ENCODE results near the gene CEMIP. TPM values are rescaled to one million over a fixed set of nuclear protein-coding genes. Genes with fewer than 3 reads are reported as not detected.

Gene CEMIP
- total RNA-seq, 1 donor from 2014 or later = not detected

DNA sequence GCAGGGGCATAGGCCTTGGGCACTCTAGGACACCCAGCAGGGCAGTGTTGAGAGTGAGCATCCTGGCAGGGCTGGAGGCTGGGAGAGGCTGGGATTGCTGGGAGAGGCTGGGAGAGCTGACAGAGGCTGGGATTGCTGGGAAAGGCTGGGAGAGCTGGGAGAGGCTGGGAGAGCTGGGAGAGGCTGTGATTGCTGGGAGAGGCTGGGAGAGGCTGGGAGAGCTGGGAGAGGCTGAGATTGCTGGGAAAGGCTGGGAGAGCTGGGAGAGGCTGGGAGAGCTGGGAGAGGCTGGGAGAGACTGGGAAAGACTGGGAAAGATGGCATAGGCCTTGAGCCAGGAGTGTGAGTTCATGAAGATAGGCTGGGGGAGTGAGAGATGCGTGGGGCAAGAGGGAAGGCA is 132.7 kb downstream of the CEMIP start:
- Histone ChIP-seq H3K4me3 (no peak overlapping the region), H3K27ac (no peak overlapping the region), H3K4me2 (no peak overlapping the region), H3K27me3 (no peaks in the 10 kb centered on the region), H3F3A (ENCODE audit: low read depth) (no peaks in the 10 kb centered on the region), H2AFZ (replicated peaks) (no peak overlapping the region), H3K79me2 (ENCODE audit: low read depth) (no peaks in the 10 kb centered on the region), H3K9me3 (ENCODE audit: low read depth) (no peaks in the 10 kb centered on the region), H3K36me3 (no peaks in the 10 kb centered on the region), H3K4me1 (no peaks in the 10 kb centered on the region), H4K20me1 (ENCODE audit: low read depth) (no peaks in the 10 kb centered on the region), H3K9ac (no peak overlapping the region)
- Mint-ChIP-seq H3K9me3 (peaks cover 5% of the 10 kb centered on the region), H3K27ac (peak overlapping the region; percentile 21), H3K4me3 (no peak overlapping the region), H3K4me1 (no peaks in the 10 kb centered on the region), H3K27me3 (ENCODE audit: insufficient read depth, low read depth) (peaks cover 2% of the 10 kb centered on the region), H3K36me3 (peaks cover 4% of the 10 kb centered on the region)
- TF ChIP-seq EZH2 (IDR thresholded peaks at IDR 0.05) = no peak
- no peak for TF ChIP-seq EZH2phosphoT487 (IDR thresholded peaks at IDR 0.05)
- TF ChIP-seq, protein P1, sequence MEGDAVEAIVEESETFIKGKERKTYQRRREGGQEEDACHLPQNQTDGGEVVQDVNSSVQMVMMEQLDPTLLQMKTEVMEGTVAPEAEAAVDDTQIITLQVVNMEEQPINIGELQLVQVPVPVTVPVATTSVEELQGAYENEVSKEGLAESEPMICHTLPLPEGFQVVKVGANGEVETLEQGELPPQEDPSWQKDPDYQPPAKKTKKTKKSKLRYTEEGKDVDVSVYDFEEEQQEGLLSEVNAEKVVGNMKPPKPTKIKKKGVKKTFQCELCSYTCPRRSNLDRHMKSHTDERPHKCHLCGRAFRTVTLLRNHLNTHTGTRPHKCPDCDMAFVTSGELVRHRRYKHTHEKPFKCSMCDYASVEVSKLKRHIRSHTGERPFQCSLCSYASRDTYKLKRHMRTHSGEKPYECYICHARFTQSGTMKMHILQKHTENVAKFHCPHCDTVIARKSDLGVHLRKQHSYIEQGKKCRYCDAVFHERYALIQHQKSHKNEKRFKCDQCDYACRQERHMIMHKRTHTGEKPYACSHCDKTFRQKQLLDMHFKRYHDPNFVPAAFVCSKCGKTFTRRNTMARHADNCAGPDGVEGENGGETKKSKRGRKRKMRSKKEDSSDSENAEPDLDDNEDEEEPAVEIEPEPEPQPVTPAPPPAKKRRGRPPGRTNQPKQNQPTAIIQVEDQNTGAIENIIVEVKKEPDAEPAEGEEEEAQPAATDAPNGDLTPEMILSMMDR (IDR thresholded peaks at IDR 0.05) = no peak
- DNase-seq (ENCODE audit: low spot score) = no peak

DNA sequence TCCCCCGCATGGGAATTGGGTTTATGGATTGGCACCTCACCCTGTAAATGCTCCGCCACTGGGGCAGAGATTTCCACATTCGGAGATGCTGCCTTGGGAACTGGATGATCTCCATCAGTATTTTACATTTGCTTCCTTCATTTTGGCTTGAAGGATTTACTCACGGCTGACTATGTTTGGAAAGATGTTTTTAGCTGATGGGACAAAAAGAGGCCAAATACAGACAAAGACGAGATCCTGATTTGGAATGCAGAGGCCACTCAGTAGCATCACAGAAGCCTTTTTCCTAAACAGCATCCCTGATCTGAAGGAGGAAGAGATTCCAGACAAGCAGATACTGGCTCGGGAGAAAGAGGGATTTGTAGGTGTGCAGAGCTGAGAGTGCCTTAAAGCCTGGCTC is 133.5 kb downstream of the CEMIP start:
- Mint-ChIP-seq H3K36me3 (peaks cover 4% of the 10 kb centered on the region), H3K4me3 (no peak overlapping the region), H3K27me3 (ENCODE audit: insufficient read depth, low read depth) (peaks cover 2% of the 10 kb centered on the region), H3K9me3 (peaks cover 5% of the 10 kb centered on the region), H3K4me1 (no peaks in the 10 kb centered on the region), H3K27ac (no peak overlapping the region)
- Histone ChIP-seq H4K20me1 (ENCODE audit: low read depth) (no peaks in the 10 kb centered on the region), H3K36me3 (no peaks in the 10 kb centered on the region), H3F3A (ENCODE audit: low read depth) (no peaks in the 10 kb centered on the region), H3K9ac (no peak overlapping the region), H2AFZ (replicated peaks) (no peak overlapping the region), H3K79me2 (ENCODE audit: low read depth) (no peaks in the 10 kb centered on the region), H3K4me2 (no peak overlapping the region), H3K27ac (no peak overlapping the region), H3K27me3 (no peaks in the 10 kb centered on the region), H3K4me3 (no peak overlapping the region), H3K4me1 (no peaks in the 10 kb centered on the region), H3K9me3 (ENCODE audit: low read depth) (no peaks in the 10 kb centered on the region)
- no peak for DNase-seq (ENCODE audit: low spot score)
- TF ChIP-seq EZH2 (IDR thresholded peaks at IDR 0.05) (no peak), EZH2phosphoT487 (IDR thresholded peaks at IDR 0.05) (no peak)
- TF ChIP-seq, protein P1 (IDR thresholded peaks at IDR 0.05) = no peak

DNA sequence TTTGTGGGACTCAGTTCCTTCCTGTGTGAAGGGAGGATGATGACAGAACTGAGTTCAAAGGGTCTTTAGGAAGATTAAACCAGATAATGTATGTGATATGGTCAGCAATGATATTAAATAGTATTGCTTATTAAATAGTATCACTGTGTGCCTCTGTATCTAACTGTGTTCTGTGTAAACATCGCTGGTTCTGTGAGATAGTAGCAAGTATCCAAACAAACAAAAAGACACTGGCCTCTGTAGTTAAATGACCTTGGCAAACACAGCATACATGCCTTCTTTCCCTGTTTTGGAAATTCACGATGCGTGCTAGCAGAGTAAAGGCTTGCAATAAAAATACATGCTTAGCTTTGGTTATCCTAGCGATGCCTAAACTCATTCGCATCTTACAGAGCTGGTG is 134.4 kb downstream of the CEMIP start:
- H3K27me3 ChIP-seq = no peaks in the 10 kb centered on the region
- no peak overlapping the region for H3K27ac Mint-ChIP-seq
- no peaks in the 10 kb centered on the region for H3K79me2 ChIP-seq (ENCODE audit: low read depth)
- no peaks in the 10 kb centered on the region for H3F3A ChIP-seq (ENCODE audit: low read depth)
- no peaks in the 10 kb centered on the region for H4K20me1 ChIP-seq (ENCODE audit: low read depth)
- no peak overlapping the region for H3K27ac ChIP-seq
- no peak overlapping the region for H3K9ac ChIP-seq
- H3K4me2 ChIP-seq = no peak overlapping the region
- peaks cover 4% of the 10 kb centered on the region for H3K36me3 Mint-ChIP-seq
- H3K9me3 ChIP-seq (ENCODE audit: low read depth) = no peaks in the 10 kb centered on the region
- H3K27me3 Mint-ChIP-seq (ENCODE audit: insufficient read depth, low read depth) = peaks cover 2% of the 10 kb centered on the region
- TF ChIP-seq EZH2 (IDR thresholded peaks at IDR 0.05) (no peak), EZH2phosphoT487 (IDR thresholded peaks at IDR 0.05) (no peak)
- TF ChIP-seq, protein P1 (IDR thresholded peaks at IDR 0.05) = no peak
- H2AFZ ChIP-seq (replicated peaks) = no peak overlapping the region
- no peak for DNase-seq (ENCODE audit: low spot score)
- no peaks in the 10 kb centered on the region for H3K36me3 ChIP-seq
- no peak overlapping the region for H3K4me3 ChIP-seq
- no peak overlapping the region for H3K4me3 Mint-ChIP-seq
- H3K4me1 ChIP-seq = no peaks in the 10 kb centered on the region
- H3K4me1 Mint-ChIP-seq = no peaks in the 10 kb centered on the region
- H3K9me3 Mint-ChIP-seq = peaks cover 5% of the 10 kb centered on the region

Measured in neural progenitor cell (in vitro differentiated cells).